HepG2 (cell line): ENCODE measurements around the gene HLA-F. TPM values are rescaled to one million over a fixed set of nuclear protein-coding genes. Genes with fewer than 3 reads are reported as not detected.

ENCODE experiments used
- ATAC-seq: fragments of 200-7000 bp; cut with Tn5 transposase; 3 replicates; pipeline ENCODE4 v1.9.1; 2020; ENCODE audit warnings: mild to moderate bottlenecking, moderate library complexity
- BruUV-seq: library from RNA; stranded (reverse); fragments of 400-500 nt; replicated peaks from 2 replicates; lab custom pipeline; 2021; lab: Mats Ljungman, UMichigan
- CTCF ChIA-PET: fragments of 300-600 bp; formaldehyde crosslinking; extraction: SDS; loops from one replicate; lab custom pipeline; 2021; ENCODE audit warnings: low total read pairs, inconsistent platforms, low intra/inter-chr PET ratio; lab: Yijun Ruan, JAX
- POLR2A ChIA-PET: fragments of 350-600 bp; sonication (Branson Sonifier 250); formaldehyde crosslinking; loops from one replicate; lab custom pipeline; 2020; ENCODE audit warnings: antibody characterized with exemption, inconsistent platforms; lab: Yijun Ruan, JAX
- DNase-seq: peaks from one replicate; pipeline ENCODE4 v3.0.0-alpha.2; 2015; ENCODE audit warnings: low spot score
- FAIRE-seq: peaks from 3 replicates; lab custom pipeline; 2011; peaks lifted over from hg19 to GRCh38; lab: Jason Lieb, UNC
- H2AFZ ChIP-seq: one replicate; pipeline ENCODE4 v1.6.1; 2011; ENCODE audit warnings: low read length, inconsistent platforms
- H3K27ac ChIP-seq: fragments of 300-600 bp; 3 replicates; pipeline ENCODE4 v1.8.0; 2011; ENCODE audit warnings: mixed run types, mild to moderate bottlenecking, mixed read lengths, low read length, inconsistent platforms; ENCODE audit not compliant: insufficient read depth; ENCODE audit errors: extremely low read length
- H3K27me3 ChIP-seq, 2 experiments: fragments of 200-600 bp in 1 of 2; 2 replicates in 1 of 2; 3 replicates in 1 of 2; pipeline versions ENCODE4 v1.6.0 to v1.8.0; 2011; ENCODE audit warnings: low read length in 2 of 2, mild to moderate bottlenecking in 2 of 2, moderate library complexity in 2 of 2, inconsistent platforms in 1 of 2; ENCODE audit not compliant: insufficient read depth in 2 of 2, control insufficient read depth in 1 of 2
- H3K36me3 ChIP-seq, 2 experiments: fragments of 200-600 bp in 1 of 2; replicated peaks in 1 of 2; 2 replicates in 1 of 2; 3 replicates in 1 of 2; pipeline versions ENCODE4 v1.5.1 to v1.8.0; 2011; ENCODE audit warnings: low read length in 2 of 2, inconsistent platforms in 1 of 2; ENCODE audit not compliant: insufficient read depth in 2 of 2, control insufficient read depth in 1 of 2
- H3K4me1 ChIP-seq: 2 replicates; pipeline ENCODE4 v1.5.1; 2012; ENCODE audit warnings: low read length, inconsistent platforms; ENCODE audit not compliant: insufficient read depth
- H3K4me2 ChIP-seq: 2 replicates; pipeline ENCODE4 v1.6.0; 2011; ENCODE audit warnings: low read depth, low read length, inconsistent platforms
- H3K4me3 ChIP-seq, 3 experiments: fragments of 200-600 bp in 1 of 3; sonication (generic), shearing (Covaris generic) in 1 of 3; replicated peaks in 1 of 3; 2 replicates each; pipeline ENCODE4 v1.5.1; 2011 to 2016; ENCODE audit warnings: low read length in 3 of 3, inconsistent platforms in 2 of 3, low read depth in 2 of 3, mild to moderate bottlenecking in 2 of 3, control low read depth in 1 of 3, mixed read lengths in 1 of 3; ENCODE audit not compliant: insufficient read depth in 1 of 3
- H3K79me2 ChIP-seq: one replicate; pipeline ENCODE4 v1.6.1; 2011; ENCODE audit warnings: low read length, inconsistent platforms; ENCODE audit not compliant: insufficient read depth
- H3K9ac ChIP-seq: 2 replicates; pipeline ENCODE4 v1.6.0; 2011; ENCODE audit warnings: mild to moderate bottlenecking, low read depth, low read length, inconsistent platforms; ENCODE audit not compliant: insufficient read depth
- H3K9me3 ChIP-seq: 2 replicates; pipeline ENCODE4 v1.5.1; 2012; ENCODE audit warnings: mild to moderate bottlenecking, low read length
- H4K20me1 ChIP-seq: 2 replicates; pipeline ENCODE4 v1.6.0; 2011; ENCODE audit warnings: inconsistent platforms, mild to moderate bottlenecking, low read length, moderate library complexity; ENCODE audit not compliant: insufficient read depth
- ETV5 ChIP-seq: IDR thresholded peaks from 2 replicates; pipeline ENCODE4 v1.6.1; 2018; ENCODE audit warnings: missing biosample characterization, missing genetic modification reagents, inconsistent platforms, borderline replicate concordance
- MAF1 ChIP-seq: sonication (generic); formaldehyde crosslinking; IDR thresholded peaks from 2 replicates; pipeline ENCODE4 v1.5.0; 2020; ENCODE audit warnings: missing genetic modification reagents, borderline replicate concordance
- PHF21A ChIP-seq: sonication (generic); formaldehyde crosslinking; IDR thresholded peaks from 2 replicates; pipeline ENCODE4 v1.5.0; 2020; ENCODE audit warnings: mild to moderate bottlenecking, missing genetic modification reagents
- PLSCR1 ChIP-seq: sonication (generic); formaldehyde crosslinking; IDR thresholded peaks from 2 replicates; pipeline ENCODE4 v1.5.0; 2020; ENCODE audit warnings: missing genetic modification reagents, mild to moderate bottlenecking, borderline replicate concordance
- POGK ChIP-seq: sonication (generic); formaldehyde crosslinking; conservative IDR thresholded peaks from 2 replicates; pipeline ENCODE4 v1.8.0; 2022; ENCODE audit warnings: mild to moderate bottlenecking, moderate library complexity, missing genetic modification reagents
- ZNF207 ChIP-seq: fragments of 450-650 bp; IDR thresholded peaks from 2 replicates; pipeline ENCODE4 v1.6.1; 2016; ENCODE audit warnings: antibody characterized with exemption, borderline replicate concordance
- WGBS: methylation state at CpG from one replicate; pipeline ENCODE4 v1.1.6; 2017; ENCODE audit warnings: low lambda C conversion rate; 5-methylcytosine and 5-hydroxymethylcytosine counted together
- in situ Hi-C: cut with HindIII; loops from 2 replicates; pipeline ENCODE4 v1.10.0; 2017; ENCODE audit warnings: low pct_unique_long_range_greater_than_20kb; ENCODE audit not compliant: extremely low pct_ligation_motif_present
- intact Hi-C: fragments of 100-400 bp; cut with micrococcal nuclease; formaldehyde crosslinking; loops from one replicate; pipeline ENCODE4 v1.10.0; 2022; ENCODE audit not compliant: unreplicated experiment
- polyA plus RNA-seq, 8 experiments: library from polyadenylated mRNA; depleted of rRNA in 3 of 8; stranded (reverse) in 7 of 8; unstranded in 1 of 8; fragments of >200 nt; fragmentation: Illumina TruSeq in 4 of 8; extraction: Trizol in 4 of 8; gene quantifications; 2 replicates each; pipeline versions ENCODE4 v1.2.1 to v1.2.3, GENCODE V29; 2011 to 2016; ENCODE audit warnings: low read depth in 4 of 8, missing spikeins in 1 of 8, mixed read lengths in 1 of 8; ENCODE audit not compliant: insufficient read depth in 1 of 8
- total RNA-seq, 5 experiments: library from RNA; depleted of rRNA; stranded (reverse); fragments of >200 nt; fragmentation: Illumina TruSeq; extraction: Trizol; gene quantifications; 2 replicates each; pipeline ENCODE4 v1.2.3, GENCODE V29; 2016; ENCODE audit warnings: low read depth in 1 of 5

Gene HLA-F
- total and polyA plus RNA-seq, 2 of the 13 experiments (the other 11 are each of a cell fraction or from before 2014, with no cell fraction given), result 6.0 to 6.1 TPM

GRCh38 chr6:29764422-29765196 is 41.4 kb downstream of the HLA-F start:
- ChIA-PET POLR2A (no interaction called here), CTCF (no interaction called here)
- no peak for FAIRE-seq

More at GRCh38 chr6:29764422-29765196, 41.4 kb downstream of the HLA-F start:
- no peak for TF ChIP-seq POGK
- no peak for TF ChIP-seq PHF21A (CRISPR knock-in tag)
- TF ChIP-seq PLSCR1 (CRISPR knock-in tag), result no peak
- no peak for TF ChIP-seq ZNF207
- TF ChIP-seq ETV5 (CRISPR knock-in tag), result no peak
- TF ChIP-seq MAF1, result no peak
- Histone ChIP-seq H3K27me3 (peaks cover 1 to 22% of the 10 kb centered on the region in 2 experiments; a peak in 3 of 5 replicates), H3K4me1 (no peaks in the 10 kb centered on the region), H2AFZ (no peak overlapping the region), H3K36me3 (no peaks in the 10 kb centered on the region), H3K9me3 (no peaks in the 10 kb centered on the region), H3K4me3 (no peak overlapping the region), H4K20me1 (no peaks in the 10 kb centered on the region), H3K9ac (no peak overlapping the region), H3K4me2 (no peak overlapping the region), H3K79me2 (no peaks in the 10 kb centered on the region), H3K27ac (no peak overlapping the region)
- ATAC-seq (no peak), DNase-seq (no peak)
- intact Hi-C loops (no loop called here), in situ Hi-C loops (no loop called here)
- WGBS, result 3% methylated on average over 2 of the region's 2 CpGs
- no TSS peak for BruUV-seq
